ENCODE measurements around the gene SNRK.

Gene SNRK

DNA sequence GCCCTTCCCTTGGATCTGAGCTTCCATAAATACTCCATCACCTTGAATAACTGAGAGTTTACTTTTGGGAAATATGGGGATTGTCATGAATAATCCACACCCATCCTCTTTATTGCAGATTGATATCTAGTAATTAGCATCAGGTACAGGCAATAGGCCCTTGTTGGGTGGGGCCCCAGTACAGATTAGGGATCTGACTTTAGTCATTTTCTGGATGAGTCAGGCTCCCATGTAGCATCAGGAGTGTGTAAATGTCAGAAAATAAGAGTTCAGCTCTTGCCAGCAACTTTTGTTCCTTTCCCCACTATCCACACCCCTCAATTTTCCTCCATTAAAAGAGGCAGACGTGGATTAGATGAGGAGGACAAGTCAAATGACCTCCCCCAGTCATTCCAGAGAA lies 17.7 kb upstream of the SNRK start:
- no peak for DNase-seq (ENCODE audit: low spot score)

DNA sequence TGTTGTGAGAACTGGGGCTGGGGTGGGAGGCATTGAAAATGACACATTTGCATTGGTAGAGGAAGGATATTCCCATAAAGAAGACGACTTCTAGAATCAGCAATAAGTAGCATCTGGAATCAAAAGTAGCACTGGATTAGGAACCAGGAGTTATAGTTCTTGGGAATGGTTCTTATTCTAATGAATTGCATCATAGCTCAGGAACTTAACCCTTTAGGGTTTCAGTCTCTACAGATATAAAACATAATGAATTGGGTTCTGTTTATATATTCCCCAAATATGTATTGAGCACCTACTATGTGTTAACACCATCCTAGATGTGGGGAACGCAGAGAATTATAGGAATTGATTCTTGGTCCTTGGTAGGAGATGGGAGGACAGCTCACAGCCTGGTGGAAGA lies 16.3 kb upstream of the SNRK start:
- DNase-seq (ENCODE audit: low spot score), result no peak

DNA sequence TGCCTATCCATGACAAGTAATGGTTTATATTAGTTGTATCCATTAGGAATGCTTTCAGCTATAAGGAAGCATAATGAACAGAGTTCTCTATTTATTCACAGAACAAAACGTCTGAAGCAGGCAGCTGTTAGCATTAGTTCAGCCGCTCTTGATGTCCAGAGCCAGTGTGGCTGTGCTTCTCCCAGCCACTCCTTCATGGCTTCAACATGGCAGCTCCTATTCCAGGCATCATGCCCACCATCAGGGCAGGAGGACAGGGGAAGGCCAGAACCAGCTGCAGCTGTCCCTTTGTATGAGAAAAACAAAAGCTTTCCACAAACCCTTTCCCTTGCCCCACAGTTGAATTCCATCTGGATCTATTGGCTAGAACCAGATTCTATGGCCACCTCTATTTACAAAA lies 12.9 kb upstream of the SNRK start:
- no peak for DNase-seq (ENCODE audit: low spot score)

DNA sequence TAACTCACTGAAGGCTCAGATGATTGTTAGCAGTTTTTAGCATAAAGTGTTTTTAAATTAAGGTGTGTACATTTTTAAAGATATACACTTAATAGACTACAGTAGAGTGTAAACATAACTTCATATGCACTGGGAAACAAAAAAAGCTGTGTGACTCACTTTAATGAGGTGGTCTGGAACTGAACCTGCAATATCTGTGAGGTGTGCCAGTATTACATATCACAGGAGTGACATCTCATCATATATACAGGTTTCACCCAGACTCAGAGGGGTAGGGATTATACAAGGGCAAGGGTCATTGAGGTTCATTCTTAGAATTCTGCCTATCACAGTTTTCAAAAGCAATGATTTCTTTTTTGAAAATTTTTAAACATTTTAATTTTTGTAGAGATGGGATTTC lies 7.3 kb upstream of the SNRK start:
- DNase-seq (ENCODE audit: low spot score), result no peak

DNA sequence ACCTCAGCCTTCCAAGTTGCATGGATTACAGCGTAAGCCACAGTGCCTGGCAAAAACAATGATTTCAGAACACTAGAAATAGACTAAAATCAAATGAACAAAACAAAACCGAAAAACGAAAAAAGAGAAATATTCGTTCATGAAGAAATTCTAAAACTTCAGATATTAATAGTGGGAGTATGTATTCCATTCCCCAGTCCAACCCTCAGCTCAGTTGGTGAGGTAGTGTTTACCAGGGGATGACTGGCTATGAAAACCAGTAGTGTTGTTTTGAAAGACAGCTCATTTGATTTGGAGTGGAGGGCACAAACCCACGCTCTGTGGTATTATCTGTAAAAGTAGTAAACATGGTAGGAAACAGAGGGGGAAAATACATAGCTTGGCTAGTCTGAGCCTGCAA lies 6.8 kb upstream of the SNRK start:
- DNase-seq (ENCODE audit: low spot score), result no peak

DNA sequence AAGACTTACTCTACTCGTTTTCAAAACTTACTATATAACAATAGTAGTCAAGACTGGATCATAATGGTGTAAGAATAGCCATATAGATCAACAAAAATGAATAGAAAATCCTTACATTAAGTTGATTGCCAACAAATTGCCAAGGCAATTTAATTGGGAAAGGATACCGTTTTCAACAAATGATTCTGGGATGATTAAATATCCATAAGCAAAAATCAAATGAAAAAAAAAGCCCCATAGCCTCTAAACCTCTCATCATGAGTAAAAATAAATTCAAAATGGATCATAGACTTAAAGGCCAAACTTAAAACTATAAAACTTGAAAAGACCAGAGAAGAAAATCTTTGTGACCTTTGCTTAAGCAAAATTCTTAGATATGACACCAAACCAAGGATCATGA lies 5.3 kb upstream of the SNRK start:
- no peak for DNase-seq (ENCODE audit: low spot score)

DNA sequence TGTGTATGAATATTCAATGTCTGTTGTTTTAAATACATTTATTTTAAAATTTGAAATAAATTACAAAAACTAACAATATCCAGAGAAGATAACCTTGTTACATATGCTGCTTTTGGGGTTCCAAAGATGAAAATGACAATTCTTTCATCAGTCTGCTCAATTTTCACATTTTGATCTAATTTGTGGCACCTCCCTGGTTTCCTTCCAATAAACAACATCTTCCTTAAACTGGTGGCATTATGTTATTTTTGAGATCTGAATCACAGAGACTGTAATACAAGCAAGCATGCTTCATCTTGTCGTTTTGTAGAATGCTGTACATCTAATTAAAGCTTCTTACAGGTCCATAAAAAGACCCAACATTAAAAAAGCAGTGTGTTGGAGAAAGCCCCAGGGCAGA lies 2.2 kb upstream of the SNRK start:
- DNase-seq (ENCODE audit: low spot score), result no peak

DNA sequence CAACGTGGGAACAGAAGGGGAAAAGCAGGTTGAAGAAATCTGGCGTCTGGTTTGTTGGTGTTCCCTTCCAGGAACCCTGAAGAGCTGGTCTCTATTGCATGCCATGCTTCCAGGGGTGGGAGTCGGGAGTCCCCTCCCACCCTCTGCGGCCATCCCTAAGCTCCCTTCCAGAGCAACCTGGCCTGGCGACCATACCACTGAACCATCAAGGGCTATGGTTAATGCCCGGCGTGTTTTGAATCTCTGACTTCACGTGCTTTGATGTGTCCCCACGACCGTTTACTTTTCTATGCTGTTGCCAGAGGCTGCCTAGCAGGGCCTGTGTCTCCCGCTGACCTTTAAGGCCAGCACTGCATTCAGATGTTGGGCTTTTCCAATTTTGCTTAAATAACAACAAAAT lies 696 bp upstream of the SNRK start:
- DNase-seq (ENCODE audit: low spot score), result no peak

DNA sequence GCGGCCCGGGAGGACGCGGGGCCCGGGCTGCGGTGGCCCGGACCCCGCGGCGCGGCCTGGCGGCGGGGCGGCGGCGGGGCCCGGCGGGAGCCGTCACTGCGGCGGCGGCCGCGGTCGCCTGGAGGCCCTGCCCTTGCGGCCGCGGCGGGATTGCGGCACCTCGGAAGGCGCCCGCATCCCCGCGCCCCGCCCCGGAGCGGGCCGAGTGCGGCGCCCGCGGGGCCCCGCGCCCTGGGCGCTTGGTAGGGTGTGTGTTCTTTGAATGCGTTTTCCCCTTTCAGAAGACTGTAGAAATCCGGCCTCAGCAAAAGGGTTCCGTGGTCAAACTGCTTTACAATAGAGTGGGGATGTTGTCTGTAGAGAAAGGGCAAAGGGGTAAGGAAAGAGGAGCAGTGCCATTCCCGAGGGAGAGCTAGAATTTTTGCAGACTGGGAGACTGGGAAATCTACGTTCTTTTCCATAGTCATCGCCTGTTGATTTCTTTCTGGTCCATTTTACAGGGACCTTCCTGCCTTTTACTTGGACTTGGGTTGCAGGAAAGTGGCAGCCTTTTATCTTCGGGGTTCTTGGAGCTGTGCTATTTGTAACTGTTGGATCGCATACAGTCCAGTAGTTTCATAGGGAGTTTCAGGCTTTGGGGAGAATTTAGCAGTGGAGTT lies 630 bp downstream of the SNRK start:
- no peak for DNase-seq (ENCODE audit: low spot score)

DNA sequence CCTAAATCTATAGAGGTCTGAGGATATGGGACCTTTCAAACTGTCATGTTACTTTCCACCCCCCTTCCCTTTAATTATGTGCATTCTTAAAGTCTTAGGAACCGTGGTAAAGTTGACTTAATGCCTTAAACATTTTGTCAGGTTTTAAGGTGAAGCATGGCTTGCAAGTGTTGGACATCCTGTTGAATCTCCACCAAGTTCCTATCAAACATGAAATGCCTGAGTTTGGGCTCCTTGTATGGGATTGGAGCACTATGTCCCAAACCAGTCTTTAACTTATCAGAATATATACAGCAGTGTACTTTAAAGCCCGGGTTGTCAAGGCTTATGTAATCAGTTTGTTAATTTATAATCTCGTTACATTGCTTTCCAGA lies 1.1 kb downstream of the SNRK start:
- no peak for DNase-seq (ENCODE audit: low spot score)

DNA sequence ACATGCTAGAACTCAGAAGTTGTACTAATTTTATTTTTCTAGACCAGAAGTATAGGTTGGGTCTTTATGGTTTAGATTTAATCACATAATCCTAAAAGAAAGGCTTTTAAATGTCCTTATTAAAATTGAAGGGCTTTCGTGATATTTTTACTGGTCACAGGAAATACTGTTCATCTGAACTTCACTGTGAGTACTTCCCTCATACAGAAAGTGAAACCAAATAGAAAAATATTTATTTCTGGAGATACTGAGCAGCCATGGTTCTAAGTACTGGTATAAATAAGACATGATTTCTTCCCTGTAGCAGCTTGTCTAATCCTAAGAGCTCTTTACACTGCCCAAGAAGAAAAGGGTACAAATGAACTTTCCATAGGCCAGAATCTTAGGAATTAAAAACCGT lies 2.0 kb downstream of the SNRK start:
- no peak for DNase-seq (ENCODE audit: low spot score)

DNA sequence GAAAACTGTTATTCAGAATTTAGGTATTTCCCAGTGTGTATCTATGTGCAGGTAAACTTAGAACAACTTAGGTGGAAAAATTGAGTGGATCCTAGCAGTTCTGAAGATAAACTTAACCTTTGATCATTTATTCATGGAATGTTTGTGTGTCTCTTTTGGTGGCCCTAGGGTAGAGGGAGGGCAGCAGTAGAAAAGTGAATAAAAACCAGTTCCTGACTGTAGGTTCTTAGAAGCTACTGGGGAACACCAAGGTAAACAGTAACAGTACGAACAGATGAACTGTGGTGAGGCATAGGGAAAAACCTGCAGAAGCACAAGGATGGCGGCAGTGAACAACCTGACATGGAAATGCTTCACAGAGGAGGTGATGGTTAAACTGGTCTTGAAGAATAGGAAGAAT lies 2.5 kb downstream of the SNRK start:
- no peak for DNase-seq (ENCODE audit: low spot score)

DNA sequence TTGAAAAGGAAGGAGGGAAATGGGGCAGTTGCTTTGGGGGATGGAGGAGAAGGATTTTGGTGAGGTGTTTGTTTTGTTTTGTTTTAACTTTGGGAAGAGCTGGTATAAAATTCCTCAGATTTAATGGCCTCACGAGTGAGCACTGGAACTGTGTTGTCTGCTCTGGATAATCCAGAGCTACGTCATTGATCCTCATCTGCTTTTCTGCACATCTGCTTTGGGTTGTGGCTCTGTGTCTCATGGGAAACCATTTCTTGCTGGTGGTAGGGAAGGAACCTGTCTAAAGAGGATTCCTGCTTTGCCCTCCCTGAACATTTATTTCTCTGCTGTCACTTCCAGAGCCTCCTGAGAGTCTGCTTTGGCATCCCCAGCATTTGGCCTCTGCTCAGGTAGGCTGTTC lies 3.1 kb downstream of the SNRK start:
- no peak for DNase-seq (ENCODE audit: low spot score)

DNA sequence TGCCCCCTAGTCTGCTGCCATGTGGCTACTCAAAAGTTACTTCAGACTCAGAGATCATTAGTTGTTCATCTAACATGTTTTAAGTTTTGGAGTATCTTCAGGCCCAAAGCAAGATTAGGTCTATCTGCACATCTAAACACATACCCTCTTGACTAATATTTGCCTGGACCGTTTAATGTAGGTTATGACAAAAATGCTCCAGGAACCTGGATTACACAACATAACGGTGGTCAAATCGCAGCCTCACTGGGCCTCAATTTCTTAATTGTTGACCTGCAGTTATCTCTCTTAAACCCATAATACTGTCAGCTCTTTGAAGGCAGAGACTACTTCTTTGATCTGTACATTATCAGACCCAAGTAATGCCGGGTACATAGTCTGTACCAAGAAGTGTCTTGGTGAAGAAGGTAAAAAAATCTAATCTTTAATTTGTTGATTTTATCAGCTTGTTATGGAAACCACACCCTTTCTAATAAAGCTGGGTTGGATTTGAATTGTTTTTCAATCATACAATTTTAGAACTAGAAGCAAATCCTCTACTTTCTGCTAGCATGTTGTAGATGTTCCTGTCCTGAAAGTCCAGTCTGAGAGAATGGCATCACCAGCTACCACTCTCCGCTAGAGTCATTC lies 3.6 kb downstream of the SNRK start:
- DNase-seq (ENCODE audit: low spot score), result no peak

DNA sequence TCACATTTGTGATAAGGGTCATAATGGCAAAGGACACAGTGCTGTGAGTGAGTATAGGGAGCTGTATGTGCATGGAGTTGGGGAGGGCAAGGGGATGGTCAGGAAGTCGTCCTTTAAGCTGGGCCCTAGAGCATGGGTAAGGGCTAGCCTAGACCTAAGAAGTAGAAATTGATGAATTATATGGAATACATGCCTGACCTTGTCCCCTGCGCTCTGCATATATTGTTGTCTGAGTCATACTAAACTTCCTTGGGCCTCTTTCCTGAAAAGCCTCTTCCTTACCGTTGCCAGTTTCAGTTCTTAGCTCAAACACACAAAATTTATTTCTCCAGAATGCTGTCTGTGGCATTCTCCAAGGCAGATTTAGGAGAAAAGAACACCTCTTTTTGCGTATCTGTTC lies 4.6 kb downstream of the SNRK start:
- DNase-seq (ENCODE audit: low spot score), result peak; percentile 66

DNA sequence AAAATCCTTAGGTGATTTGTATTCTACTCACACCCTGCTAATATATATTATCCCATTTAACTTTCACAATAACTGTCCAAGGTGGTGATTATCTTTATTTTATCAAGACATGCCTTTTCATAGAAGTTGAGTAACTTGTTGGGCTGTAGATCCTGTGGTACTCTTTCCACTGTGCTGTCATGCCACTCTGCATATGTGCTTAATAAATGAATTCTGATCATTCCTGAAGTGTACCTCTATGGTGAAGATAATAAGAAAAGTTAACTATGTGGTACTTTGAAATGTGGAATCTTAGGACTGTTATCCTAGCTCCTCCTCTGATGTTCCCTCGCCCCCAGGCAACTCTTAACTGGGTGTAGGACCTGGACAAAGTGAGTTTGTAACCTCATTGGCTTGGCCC lies 5.2 kb downstream of the SNRK start:
- no peak for DNase-seq (ENCODE audit: low spot score)

DNA sequence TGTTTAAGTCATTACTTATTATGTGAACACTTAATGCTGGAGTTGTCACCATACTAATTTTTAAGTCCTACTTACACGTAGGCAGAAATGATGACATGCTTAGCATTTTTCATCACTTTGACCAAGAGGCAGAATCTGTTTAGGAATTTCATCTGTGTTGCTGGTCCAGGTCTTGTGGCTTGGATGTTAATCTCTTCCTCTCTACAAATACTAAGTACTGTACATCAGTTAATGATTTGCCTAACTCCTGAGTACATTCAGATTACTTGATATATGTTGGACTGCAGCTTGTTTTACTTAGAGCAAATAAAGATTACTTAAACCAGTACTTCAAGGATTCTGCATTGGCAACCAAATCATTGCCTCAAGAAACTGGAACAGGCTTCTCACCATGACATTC lies 8.6 kb downstream of the SNRK start:
- DNase-seq (ENCODE audit: low spot score), result no peak

DNA sequence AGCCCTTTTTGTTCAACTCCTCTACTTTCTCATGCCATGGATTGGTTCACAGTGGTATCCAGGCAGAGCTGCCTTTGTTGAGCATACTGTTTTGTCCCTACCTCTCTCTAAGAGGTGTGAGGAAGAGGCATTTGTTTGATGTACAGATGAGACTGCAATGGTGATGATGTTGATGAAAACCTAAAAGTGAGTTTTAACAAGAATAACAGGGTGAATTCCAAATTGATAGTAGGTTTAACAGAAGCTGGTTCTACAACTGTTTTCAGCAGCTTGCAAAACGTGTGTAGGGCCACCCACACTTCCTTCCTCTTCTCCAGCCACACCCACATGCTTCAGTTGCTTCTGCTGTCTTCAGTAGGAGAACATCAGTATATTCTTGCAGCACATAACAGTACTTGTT lies 10.2 kb downstream of the SNRK start:
- no peak for DNase-seq (ENCODE audit: low spot score)

DNA sequence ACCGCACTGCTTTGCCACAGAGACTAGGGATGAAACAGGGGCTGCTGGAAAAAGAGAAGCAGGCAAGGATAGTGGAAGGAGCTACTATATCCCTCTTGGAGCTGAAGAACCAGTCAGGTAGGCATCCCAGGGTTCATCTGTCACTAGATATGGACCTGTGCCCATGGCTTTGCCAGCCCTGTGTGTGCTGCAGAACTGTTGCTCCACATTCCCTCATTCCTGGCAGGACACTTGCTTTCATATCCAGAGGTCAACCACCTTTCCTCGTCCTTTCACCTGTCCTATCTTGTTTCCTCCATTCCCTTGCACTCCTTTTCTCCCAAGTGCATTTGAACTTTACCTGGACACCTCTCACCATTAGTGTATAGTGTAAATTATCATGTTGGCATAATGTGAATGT lies 12.0 kb downstream of the SNRK start:
- DNase-seq (ENCODE audit: low spot score), result no peak

DNA sequence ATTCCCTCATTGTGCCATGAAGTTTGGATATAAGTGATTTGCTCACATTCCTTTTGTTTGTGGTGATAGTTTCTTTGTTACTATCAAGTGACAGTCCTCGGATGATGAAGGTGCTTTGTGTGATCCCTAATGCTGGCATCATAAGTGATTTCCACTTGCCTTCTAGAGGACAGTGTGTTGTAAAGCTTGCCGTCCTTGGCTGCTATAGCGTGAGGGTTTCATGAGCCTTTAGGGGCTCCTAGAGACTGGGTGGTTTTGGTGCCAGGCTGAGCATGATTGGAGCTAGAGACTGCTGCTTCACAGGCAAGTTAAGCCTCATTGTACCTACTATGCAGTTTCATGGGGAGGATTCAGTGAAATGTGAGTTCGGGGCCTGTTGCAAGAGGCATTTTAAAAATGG lies 12.4 kb downstream of the SNRK start:
- no peak for DNase-seq (ENCODE audit: low spot score)

DNA sequence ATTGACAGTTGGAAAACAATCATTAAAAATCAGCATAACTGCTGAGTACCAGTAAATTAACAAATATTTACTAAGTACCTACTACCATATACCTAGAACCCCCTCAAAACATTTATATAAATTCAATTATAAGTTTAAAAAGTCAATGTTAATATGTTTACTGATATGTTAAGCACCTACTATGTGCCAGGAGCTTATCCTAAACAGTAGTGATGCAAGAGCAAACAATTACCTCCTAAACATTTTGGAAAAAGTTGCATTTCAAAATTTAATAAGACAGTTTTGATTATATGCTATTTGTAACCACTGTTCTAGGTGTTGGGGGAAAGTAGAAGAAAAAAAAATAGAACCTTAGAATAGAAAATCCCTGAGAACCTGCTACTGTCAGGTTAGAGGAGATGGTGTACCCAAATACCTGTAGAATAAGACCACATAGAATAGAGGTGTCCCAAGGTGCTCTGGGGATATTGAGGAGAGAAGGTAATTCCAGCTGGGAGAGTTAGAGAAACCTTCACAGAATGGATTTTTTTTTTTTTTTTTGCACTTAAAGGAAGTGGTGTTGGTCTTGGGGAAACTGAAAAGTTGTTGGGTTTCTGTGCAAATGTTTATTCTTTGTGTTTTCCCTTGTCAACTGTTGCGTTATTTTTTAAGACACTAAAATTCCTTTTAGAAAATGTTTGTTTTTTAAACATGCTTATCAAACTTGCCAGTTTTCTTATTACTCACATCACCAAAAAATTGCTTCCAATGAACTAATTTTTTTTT lies 16.0 kb downstream of the SNRK start:
- DNase-seq (ENCODE audit: low spot score), result no peak

DNA sequence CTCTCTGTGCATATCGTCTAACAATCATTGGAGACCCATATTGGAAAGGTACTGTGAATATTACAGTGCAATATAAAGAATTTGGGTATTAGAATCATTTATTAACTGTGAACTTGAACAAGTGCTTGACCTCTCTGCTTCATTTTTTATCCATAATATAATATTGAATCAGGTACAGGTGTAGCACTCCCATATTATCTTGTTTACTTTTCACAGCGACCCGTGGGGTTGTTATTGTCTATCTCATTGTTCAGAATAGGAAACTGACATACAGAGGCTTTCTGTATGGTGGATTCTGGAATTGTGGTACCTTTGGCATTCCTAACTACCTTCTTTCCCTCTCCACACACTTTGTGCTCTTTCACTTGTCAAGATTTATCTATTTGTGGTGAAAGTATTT lies 17.8 kb downstream of the SNRK start:
- no peak for DNase-seq (ENCODE audit: low spot score)

DNA sequence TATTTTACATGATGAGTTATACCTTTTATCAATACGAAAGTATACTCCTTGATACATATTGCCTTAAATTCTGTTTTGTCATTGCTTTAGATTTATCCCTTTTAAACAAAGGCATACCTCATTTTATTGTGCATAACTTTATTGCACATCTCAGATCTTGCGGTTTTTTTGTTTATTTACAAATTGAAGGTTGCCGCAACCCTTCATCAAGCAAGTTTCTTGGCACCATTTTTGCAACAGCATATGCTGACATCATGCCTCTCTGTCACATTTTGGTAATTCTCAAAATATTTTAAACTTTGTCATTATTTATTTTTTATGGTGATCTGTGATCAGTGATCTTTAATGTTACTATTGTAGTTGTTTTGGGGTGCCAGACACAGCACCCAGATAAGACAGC lies 20.9 kb downstream of the SNRK start:
- DNase-seq (ENCODE audit: low spot score), result no peak

DNA sequence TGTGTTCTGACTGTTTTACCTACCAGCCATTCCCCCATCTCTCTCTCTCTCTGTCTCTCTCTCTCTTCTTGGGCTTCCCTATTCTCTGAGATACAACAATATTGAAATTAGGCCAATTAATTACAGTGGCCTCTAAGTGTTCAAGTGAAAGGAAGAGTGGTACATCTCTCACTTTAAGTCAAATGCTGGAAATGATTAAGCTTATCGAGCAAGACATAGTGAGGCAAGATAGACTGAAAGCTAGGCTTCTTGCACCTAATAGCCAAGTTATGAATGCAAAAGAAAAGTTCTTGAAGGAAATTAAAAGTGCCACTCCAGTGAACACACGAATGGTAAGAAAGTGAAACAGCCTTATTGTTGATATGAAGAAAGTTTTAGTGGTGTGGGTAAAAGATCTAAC lies 21.3 kb downstream of the SNRK start:
- DNase-seq (ENCODE audit: low spot score), result no peak
